ENCODE data around the gene WWC1. TPM values are rescaled to one million over a fixed set of nuclear protein-coding genes. Genes with fewer than 3 reads are reported as not detected.

WWC1 gene
- total RNA-seq, 1 experiment from 2014 or later = 108 TPM

DNA sequence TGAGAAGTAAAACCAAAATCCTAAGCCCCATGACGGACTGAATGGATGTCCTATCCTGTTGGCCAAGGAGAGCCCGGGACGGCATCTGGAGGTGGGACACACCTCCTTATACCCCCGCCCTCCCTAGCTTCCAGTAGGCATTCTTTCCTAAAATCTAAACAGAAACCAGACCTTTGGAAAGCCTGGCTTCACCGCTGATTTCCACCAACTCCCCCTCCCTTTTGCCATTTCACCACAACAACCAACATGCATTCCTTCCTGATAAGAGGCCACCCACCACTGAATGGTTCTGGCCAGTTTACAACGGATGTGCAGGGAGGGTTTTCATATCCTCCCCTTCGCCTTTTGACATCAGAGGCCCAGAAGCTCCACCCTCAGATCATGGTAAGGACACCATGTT lies 185.6 kb downstream of the WWC1 start:
- no peaks in the 10 kb centered on the region for H3K9me3 Mint-ChIP-seq (ENCODE audit: unreplicated experiment)
- H3K4me1 Mint-ChIP-seq (ENCODE audit: low read depth, unreplicated experiment) = peaks cover 23% of the 10 kb centered on the region
- Histone ChIP-seq H3K27me3 (replicated peaks; ENCODE audit: control insufficient read depth, insufficient read depth, low read length) (no peaks in the 10 kb centered on the region), H3K4me3 (ENCODE audit: low read depth, low read length) (no peak overlapping the region), H3K4me1 (peaks cover 6% of the 10 kb centered on the region), H3K9me3 (no peaks in the 10 kb centered on the region), H3K36me3 (ENCODE audit: control insufficient read depth, insufficient read depth, low read length) (no peaks in the 10 kb centered on the region)
- POLR2A ChIA-PET = no interaction called here
- peak; percentile 23 to 45 for DNase-seq
- CTCF ChIA-PET = no interaction called here
- H3K36me3 Mint-ChIP-seq (ENCODE audit: insufficient read depth, unreplicated experiment) = peaks cover 55% of the 10 kb centered on the region
- BruUV-seq (replicated peaks) = no TSS peak
- TF ChIP-seq, protein P1, sequence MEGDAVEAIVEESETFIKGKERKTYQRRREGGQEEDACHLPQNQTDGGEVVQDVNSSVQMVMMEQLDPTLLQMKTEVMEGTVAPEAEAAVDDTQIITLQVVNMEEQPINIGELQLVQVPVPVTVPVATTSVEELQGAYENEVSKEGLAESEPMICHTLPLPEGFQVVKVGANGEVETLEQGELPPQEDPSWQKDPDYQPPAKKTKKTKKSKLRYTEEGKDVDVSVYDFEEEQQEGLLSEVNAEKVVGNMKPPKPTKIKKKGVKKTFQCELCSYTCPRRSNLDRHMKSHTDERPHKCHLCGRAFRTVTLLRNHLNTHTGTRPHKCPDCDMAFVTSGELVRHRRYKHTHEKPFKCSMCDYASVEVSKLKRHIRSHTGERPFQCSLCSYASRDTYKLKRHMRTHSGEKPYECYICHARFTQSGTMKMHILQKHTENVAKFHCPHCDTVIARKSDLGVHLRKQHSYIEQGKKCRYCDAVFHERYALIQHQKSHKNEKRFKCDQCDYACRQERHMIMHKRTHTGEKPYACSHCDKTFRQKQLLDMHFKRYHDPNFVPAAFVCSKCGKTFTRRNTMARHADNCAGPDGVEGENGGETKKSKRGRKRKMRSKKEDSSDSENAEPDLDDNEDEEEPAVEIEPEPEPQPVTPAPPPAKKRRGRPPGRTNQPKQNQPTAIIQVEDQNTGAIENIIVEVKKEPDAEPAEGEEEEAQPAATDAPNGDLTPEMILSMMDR (IDR thresholded peaks at IDR 0.05; ENCODE audit: insufficient read depth in 1 of 2, low read depth in 1 of 2, low read length in 1 of 2, severe bottlenecking in 1 of 2, unreplicated experiment in 1 of 2) = no peak
- H3K27ac Mint-ChIP-seq (ENCODE audit: unreplicated experiment) = no peak overlapping the region
- intact Hi-C loops (cut with micrococcal nuclease; ENCODE audit: unreplicated experiment) = no loop called here
- no peak overlapping the region for H3K4me3 Mint-ChIP-seq (ENCODE audit: unreplicated experiment)
- H3K27me3 Mint-ChIP-seq (ENCODE audit: insufficient read depth, unreplicated experiment) = no peaks in the 10 kb centered on the region

DNA sequence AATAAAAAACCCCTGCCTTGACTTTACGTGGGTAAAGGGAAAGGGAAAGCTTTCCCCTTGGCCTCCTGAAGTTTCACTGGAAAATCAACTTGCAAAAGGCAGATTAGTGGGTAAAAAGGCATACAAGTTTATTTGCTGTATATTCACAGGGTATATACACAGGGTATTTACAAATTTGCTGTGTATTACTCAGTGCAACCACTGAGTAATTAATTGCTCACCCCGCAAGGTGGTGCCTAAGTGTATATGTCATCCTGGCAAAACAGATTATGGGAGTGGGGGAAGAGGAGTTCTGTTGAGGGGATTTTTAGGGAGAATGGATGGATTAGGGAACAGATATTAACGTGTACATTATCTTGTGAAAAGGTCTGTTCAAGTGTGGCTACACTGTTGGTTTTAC lies 187.7 kb downstream of the WWC1 start:
- TF ChIP-seq, protein P1 (IDR thresholded peaks at IDR 0.05; ENCODE audit: insufficient read depth in 1 of 2, low read depth in 1 of 2, low read length in 1 of 2, severe bottlenecking in 1 of 2, unreplicated experiment in 1 of 2) = no peak
- ChIA-PET POLR2A (no interaction called here), CTCF (no interaction called here)
- no peaks in the 10 kb centered on the region for H3K9me3 ChIP-seq
- intact Hi-C loops (cut with micrococcal nuclease; ENCODE audit: unreplicated experiment) = no loop called here
- H3K36me3 ChIP-seq (ENCODE audit: control insufficient read depth, insufficient read depth, low read length) = no peaks in the 10 kb centered on the region
- H3K4me1 Mint-ChIP-seq (ENCODE audit: low read depth, unreplicated experiment) = peaks cover 17% of the 10 kb centered on the region
- no peaks in the 10 kb centered on the region for H3K9me3 Mint-ChIP-seq (ENCODE audit: unreplicated experiment)
- H3K4me3 ChIP-seq (ENCODE audit: low read depth, low read length) = no peak overlapping the region
- no peaks in the 10 kb centered on the region for H3K27me3 ChIP-seq (replicated peaks; ENCODE audit: control insufficient read depth, insufficient read depth, low read length)
- H3K27ac Mint-ChIP-seq (ENCODE audit: unreplicated experiment) = peak overlapping the region; percentile 22
- no peaks in the 10 kb centered on the region for H3K27me3 Mint-ChIP-seq (ENCODE audit: insufficient read depth, unreplicated experiment)
- H3K4me1 ChIP-seq = peaks cover 6% of the 10 kb centered on the region
- no peak overlapping the region for H3K4me3 Mint-ChIP-seq (ENCODE audit: unreplicated experiment)
- no peak for DNase-seq
- no TSS peak for BruUV-seq (replicated peaks)
- peaks cover 34% of the 10 kb centered on the region for H3K36me3 Mint-ChIP-seq (ENCODE audit: insufficient read depth, unreplicated experiment)

DNA sequence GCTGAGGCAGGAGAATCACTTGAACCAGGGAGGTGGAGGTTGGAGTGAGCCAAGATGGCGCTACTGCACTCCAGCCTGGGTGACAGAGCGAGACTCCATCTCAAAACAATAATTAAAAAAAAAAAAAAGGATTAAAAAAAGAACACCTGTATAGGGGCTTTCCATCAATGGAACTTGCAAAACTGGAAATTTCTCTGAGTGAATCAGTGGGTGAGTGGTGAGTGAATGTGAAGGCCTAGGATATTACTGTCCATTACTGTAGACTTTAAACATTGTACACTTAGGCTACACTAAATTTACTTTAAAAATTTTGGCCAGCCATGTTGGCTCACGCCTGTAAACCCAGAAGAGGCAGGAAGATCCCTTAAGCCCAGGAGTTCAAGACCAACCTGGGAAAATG lies 189.2 kb downstream of the WWC1 start:
- ChIA-PET POLR2A (no interaction called here), CTCF (no interaction called here)
- Histone ChIP-seq H3K27me3 (replicated peaks; ENCODE audit: control insufficient read depth, insufficient read depth, low read length) (no peaks in the 10 kb centered on the region), H3K9me3 (no peaks in the 10 kb centered on the region), H3K4me3 (ENCODE audit: low read depth, low read length) (no peak overlapping the region), H3K4me1 (peaks cover 6% of the 10 kb centered on the region), H3K36me3 (ENCODE audit: control insufficient read depth, insufficient read depth, low read length) (no peaks in the 10 kb centered on the region)
- no peak for DNase-seq
- Mint-ChIP-seq H3K27ac (ENCODE audit: unreplicated experiment) (no peak overlapping the region), H3K36me3 (ENCODE audit: insufficient read depth, unreplicated experiment) (peaks cover 30% of the 10 kb centered on the region), H3K4me1 (ENCODE audit: low read depth, unreplicated experiment) (peaks cover 17% of the 10 kb centered on the region), H3K27me3 (ENCODE audit: insufficient read depth, unreplicated experiment) (no peaks in the 10 kb centered on the region), H3K4me3 (ENCODE audit: unreplicated experiment) (no peak overlapping the region), H3K9me3 (ENCODE audit: unreplicated experiment) (no peaks in the 10 kb centered on the region)
- BruUV-seq (replicated peaks) = no TSS peak
- intact Hi-C loops (cut with micrococcal nuclease; ENCODE audit: unreplicated experiment) = loop anchor here (10.0 kb wide), 1 partner anchor 1104 kb away; the partner anchor contains the start of gene SPDL1
- TF ChIP-seq, protein P1 (IDR thresholded peaks at IDR 0.05; ENCODE audit: insufficient read depth in 1 of 2, low read depth in 1 of 2, low read length in 1 of 2, severe bottlenecking in 1 of 2, unreplicated experiment in 1 of 2) = no peak

All from Caco-2 (cell line).